Adrenal gland (tissue), 12 donors: ENCODE data around the gene VSIG10L. TPM values are rescaled to one million over a fixed set of nuclear protein-coding genes. Genes with fewer than 3 reads are reported as not detected.

Experiments used
- DNase-seq, 7 donors: peaks; one replicate each; pipeline ENCODE4 v3.0.0-alpha.2; 2019 to 2020
- H3K27ac ChIP-seq, 5 donors: fragments of 200-600 bp; sonication (generic) in 4 of 5; 1 replicate in 3 of 5; 2 replicates in 2 of 5; pipeline versions ENCODE4 v1.5.1 to v1.8.0; 2016 to 2020; ENCODE audit warnings: mild to moderate bottlenecking in 1 of 5
- H3K27me3 ChIP-seq: fragments of 200-600 bp; 2 replicates; pipeline ENCODE4 v1.8.0; 2021
- H3K36me3 ChIP-seq, 2 donors: fragments of 200-600 bp; replicated peaks in 1 of 2; 1 replicate in 1 of 2; 2 replicates in 1 of 2; pipeline versions ENCODE4 v1.5.1 to v1.8.0; 2018 to 2022
- H3K4me1 ChIP-seq, 2 donors: fragments of 200-600 bp; replicated peaks in 1 of 2; 1 replicate in 1 of 2; 2 replicates in 1 of 2; pipeline versions ENCODE4 v1.5.1 to v1.8.0; 2018 to 2021
- H3K4me3 ChIP-seq, 4 donors: fragments of 200-600 bp; sonication (generic) in 3 of 4; one replicate each; pipeline ENCODE4 v1.5.1; 2016 to 2018
- H3K9me3 ChIP-seq, 3 donors: fragments of 200-600 bp; sonication (generic) in 1 of 3; replicated peaks in 1 of 3; 1 replicate in 2 of 3; 2 replicates in 1 of 3; pipeline versions ENCODE4 v1.5.1 to v1.8.0; 2016 to 2021
- POLR2A ChIP-seq, 2 donors: fragments of 450-650 bp; IDR thresholded peaks; one replicate each; pipeline ENCODE4 v1.6.1; 2017; ENCODE audit warnings: antibody characterized with exemption in 2 of 2, mild to moderate bottlenecking in 2 of 2, moderate library complexity in 1 of 2
- WGBS, 4 donors: extraction: QIAGEN DNeasy Blood & Tissue Kit in 2 of 4; methylation state at CpG; one replicate each; pipeline versions ENCODE4 v1.1.5 to v1.1.7; 2013 to 2017; 5-methylcytosine and 5-hydroxymethylcytosine counted together
- intact Hi-C, 2 donors: fragments of 100-400 bp; cut with DNase I; formaldehyde crosslinking; loops; one replicate each; pipeline versions ENCODE4 v1.14.1 to v1.15.0; 2022 to 2023
- polyA plus RNA-seq, 3 donors: library from polyadenylated mRNA; stranded (reverse); fragments of 200-250 nt in 2 of 3; fragments of 350-450 nt in 1 of 3; fragmentation: Illumina TruSeq in 1 of 3; extraction: RNeasy Lipid Tissue Mini Kit (QIAGEN cat#74804) in 1 of 3; gene quantifications; one replicate each; pipeline ENCODE4 v1.2.3, GENCODE V29; 2013 to 2014
- total RNA-seq, 9 donors: library from RNA; depleted of rRNA in 4 of 9; stranded (reverse); fragments of >200 nt in 4 of 9; fragments of 120-200 nt in 1 of 9; fragmentation: NEBNext Ultra II Directional in 1 of 9; extraction: Animal tissue kit (Norgen Biotek cat#: 25700) in 1 of 9; gene quantifications; one replicate each; pipeline versions ENCODE4 v1.1.0 to v1.2.4, GENCODE V29; 2013 to 2023
- TF ChIP-seq, protein P1 (sequence below), 6 experiments: fragments of 450-650 bp in 4 of 6; fragments of 200-600 bp in 2 of 6; sonication (generic) in 1 of 6; IDR thresholded peaks; 1 replicate in 5 of 6; 2 replicates in 1 of 6; pipeline versions ENCODE4 v1.5.1 to v1.8.0; 2016 to 2021; ENCODE audit warnings: antibody characterized with exemption in 6 of 6, mild to moderate bottlenecking in 2 of 6, moderate library complexity in 1 of 6
- donor health status: healthy with polysubstance abuse.
- donor health status: Bipolar disorder and iron deficiency.
- donor health status: DM: yes; HTN: yes; CAD: no.
- donor health status: DM: no; HTN: no; CAD: no.
- donor health status: DM: no; HTN: no; CAD: no.
- donor health status: DM: yes; HTN: yes; CAD: no.

The VSIG10L gene
- total and polyA plus RNA-seq, 12 donors, result 1.0 to 6.0 (median 2.7) TPM

DNA sequence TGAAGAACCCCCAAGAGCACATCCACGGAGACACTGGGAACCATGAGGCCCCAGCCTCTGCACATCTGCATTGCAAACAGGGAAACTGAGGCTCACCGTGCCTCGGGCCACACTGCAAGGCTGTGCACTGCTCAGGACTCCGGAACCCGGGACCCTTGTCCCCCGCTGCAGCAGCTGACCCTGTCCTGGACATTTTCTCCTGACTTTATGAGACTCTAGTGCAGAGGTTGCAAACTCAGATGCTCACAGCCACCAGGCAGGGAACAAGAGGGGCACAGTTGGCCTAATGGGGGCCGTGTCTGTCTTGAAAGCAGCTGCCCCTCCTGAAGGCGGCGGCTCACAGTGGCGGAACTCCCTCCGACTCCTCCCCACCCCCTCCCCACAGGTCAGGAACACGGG is 47.0 kb downstream of the VSIG10L start:
- Histone ChIP-seq H3K36me3 (no peaks in the 10 kb centered on the region), H3K4me3 (no peak overlapping the region), H3K4me1 (no peaks in the 10 kb centered on the region), H3K9me3 (no peaks in the 10 kb centered on the region), H3K27me3 (no peaks in the 10 kb centered on the region), H3K27ac (no peak overlapping the region)
- DNase-seq, result no peak
- TF ChIP-seq POLR2A (IDR thresholded peaks at IDR 0.05), result no peak
- TF ChIP-seq, protein P1, sequence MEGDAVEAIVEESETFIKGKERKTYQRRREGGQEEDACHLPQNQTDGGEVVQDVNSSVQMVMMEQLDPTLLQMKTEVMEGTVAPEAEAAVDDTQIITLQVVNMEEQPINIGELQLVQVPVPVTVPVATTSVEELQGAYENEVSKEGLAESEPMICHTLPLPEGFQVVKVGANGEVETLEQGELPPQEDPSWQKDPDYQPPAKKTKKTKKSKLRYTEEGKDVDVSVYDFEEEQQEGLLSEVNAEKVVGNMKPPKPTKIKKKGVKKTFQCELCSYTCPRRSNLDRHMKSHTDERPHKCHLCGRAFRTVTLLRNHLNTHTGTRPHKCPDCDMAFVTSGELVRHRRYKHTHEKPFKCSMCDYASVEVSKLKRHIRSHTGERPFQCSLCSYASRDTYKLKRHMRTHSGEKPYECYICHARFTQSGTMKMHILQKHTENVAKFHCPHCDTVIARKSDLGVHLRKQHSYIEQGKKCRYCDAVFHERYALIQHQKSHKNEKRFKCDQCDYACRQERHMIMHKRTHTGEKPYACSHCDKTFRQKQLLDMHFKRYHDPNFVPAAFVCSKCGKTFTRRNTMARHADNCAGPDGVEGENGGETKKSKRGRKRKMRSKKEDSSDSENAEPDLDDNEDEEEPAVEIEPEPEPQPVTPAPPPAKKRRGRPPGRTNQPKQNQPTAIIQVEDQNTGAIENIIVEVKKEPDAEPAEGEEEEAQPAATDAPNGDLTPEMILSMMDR (IDR thresholded peaks at IDR 0.05), result no peak
- intact Hi-C loops, result no loop called here
- 62 to 72% (median 71%) methylated on average over 8 to 12 of the region's 12 CpGs for WGBS, 4 donors

DNA sequence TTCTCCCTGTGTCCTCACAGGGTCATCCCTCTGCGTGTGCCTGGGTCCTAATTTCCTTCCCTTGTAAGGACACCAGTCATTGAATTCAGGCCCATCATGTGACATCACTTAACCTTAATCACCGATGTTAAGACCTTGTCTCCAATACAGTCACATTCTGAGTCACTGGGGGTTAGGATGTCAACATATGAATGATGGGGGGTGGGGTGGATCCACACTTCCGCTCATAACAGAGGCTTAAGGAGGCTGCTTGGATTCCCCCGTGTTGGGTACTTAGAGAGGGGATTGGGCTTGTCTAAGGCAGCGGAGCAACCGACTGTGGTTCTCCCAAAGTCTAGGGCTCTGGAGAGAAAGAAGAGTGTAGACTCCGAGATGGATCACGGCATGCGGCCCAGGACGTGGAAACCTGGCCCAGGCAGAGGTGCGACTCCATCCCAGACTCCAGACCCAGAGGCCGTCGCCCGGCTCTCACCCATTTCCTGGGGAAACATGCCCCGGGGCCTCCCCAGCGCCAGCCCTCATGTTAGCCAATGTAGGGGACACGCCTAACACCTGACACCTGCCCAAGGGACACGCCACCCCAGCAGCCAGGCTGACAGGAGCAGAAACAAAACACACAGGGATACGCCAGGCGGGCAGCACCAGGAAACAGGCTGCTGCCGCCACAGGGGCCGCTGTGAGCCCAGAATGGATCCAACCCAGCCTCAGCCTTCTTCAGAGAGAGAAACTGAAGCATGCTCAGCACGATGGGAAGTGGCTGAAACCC is 47.5 kb downstream of the VSIG10L start:
- WGBS, 4 donors, result 54 to 79% (median 76%) methylated on average over 7 to 23 of the region's 23 CpGs
- H3K36me3 ChIP-seq, result no peaks in the 10 kb centered on the region
- H3K9me3 ChIP-seq, result no peaks in the 10 kb centered on the region
- peak in 1 of 7 donors; percentile 11 for DNase-seq
- no peaks in the 10 kb centered on the region for H3K27me3 ChIP-seq
- intact Hi-C loops, result no loop called here
- H3K4me3 ChIP-seq, result no peak overlapping the region
- no peak overlapping the region for H3K27ac ChIP-seq
- no peaks in the 10 kb centered on the region for H3K4me1 ChIP-seq
- TF ChIP-seq, protein P1 (IDR thresholded peaks at IDR 0.05), result no peak
- TF ChIP-seq POLR2A (IDR thresholded peaks at IDR 0.05), result no peak

DNA sequence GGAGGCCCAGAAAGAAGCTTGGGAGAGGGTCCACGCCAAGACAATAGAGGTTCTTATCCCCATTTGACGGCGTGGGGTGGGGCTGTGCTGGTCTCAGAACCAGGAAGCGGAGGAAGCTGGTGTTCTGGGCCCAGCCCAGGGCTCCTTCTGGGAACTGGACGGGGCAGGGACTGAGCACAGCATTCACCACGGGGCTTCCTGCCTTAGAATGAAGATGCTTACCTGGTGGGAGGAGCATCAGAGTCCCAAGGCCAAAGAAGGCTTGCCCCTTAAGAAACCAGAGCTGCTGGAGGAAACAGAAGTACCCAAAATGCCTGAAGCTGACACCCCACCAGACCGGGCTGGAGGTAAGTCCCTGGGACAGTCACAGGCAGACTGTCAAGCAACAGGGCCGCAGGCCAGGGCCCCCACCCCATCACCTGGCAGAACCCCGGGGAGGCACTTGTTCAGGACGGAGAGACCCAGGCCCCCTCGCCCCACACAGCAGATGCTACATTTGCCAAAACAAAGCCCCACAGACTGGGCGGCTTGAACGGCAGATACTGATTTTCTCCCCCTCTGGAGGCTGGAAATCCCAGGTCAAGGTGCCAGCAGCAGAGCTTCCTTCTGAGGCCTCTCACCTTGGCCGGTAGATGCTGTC is 48.2 kb downstream of the VSIG10L start:
- TF ChIP-seq POLR2A (IDR thresholded peaks at IDR 0.05), result no peak
- TF ChIP-seq, protein P1 (IDR thresholded peaks at IDR 0.05), result no peak
- no peaks in the 10 kb centered on the region for H3K36me3 ChIP-seq
- no peak overlapping the region for H3K27ac ChIP-seq
- no peaks in the 10 kb centered on the region for H3K27me3 ChIP-seq
- no peak overlapping the region for H3K4me3 ChIP-seq
- intact Hi-C loops, result no loop called here
- H3K4me1 ChIP-seq, result no peaks in the 10 kb centered on the region
- no peaks in the 10 kb centered on the region for H3K9me3 ChIP-seq
- DNase-seq, result no peak
- 71 to 88% (median 84%) methylated on average over 5 to 14 of the region's 14 CpGs for WGBS, 4 donors

DNA sequence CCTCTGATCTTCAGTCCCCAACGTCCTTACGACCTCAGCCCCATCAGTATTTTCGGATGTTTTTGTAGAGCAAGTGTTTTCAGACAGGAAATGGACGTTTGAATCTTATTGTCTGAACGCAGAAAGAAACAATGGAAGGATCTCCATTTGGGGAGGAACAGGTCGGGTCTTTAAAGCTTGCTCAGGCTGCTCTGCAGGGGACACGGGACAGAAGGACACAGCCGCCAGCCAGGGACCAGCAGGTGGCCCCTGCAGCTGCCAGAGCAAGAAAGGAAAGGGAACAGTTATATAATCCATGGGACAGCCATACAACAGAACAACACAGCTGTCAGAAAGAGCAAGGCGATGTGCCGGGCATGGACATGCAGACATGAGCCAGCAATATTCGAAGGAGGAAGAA is 49.0 kb downstream of the VSIG10L start:
- H3K27ac ChIP-seq, result no peak overlapping the region
- no peaks in the 10 kb centered on the region for H3K4me1 ChIP-seq
- TF ChIP-seq, protein P1 (IDR thresholded peaks at IDR 0.05), result no peak
- TF ChIP-seq POLR2A (IDR thresholded peaks at IDR 0.05), result no peak
- WGBS, 4 donors, result 52 to 55% (median 54%) methylated on average over 11 of the region's 11 CpGs
- no peak overlapping the region for H3K4me3 ChIP-seq
- no peaks in the 10 kb centered on the region for H3K36me3 ChIP-seq
- DNase-seq, result peak in 1 of 7 donors; percentile 55
- no peaks in the 10 kb centered on the region for H3K27me3 ChIP-seq
- no peaks in the 10 kb centered on the region for H3K9me3 ChIP-seq
- intact Hi-C loops, result no loop called here
